Hypothalamus (tissue), 51 donors: ENCODE measurements around the gene GJB2.

Experiments used
- DNase-seq, 51 donors: peaks; one replicate each; lab custom pipeline; 2025; lab: John Stamatoyannopoulos, UW

The GJB2 gene

DNA sequence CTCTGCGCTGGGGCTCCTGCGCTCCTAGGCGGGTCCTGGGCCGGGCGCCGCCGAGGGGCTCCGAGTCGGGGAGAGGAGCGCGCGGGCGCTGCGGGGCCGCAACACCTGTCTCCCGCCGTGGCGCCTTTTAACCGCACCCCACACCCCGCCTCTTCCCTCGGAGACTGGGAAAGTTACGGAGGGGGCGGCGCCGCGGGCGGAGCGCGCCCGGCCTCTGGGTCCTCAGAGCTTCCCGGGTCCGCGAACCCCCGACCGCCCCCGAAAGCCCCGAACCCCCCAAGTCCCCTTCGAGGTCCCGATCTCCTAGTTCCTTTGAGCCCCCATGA lies at the start of gene GJB2:
Gene GJB2, minus strand, starts transcription at position 103 of the 326 bp plus-strand sequence. CDS start 3,357 bp downstream, outside the sequence.
- peak in 1 of 51 donors; percentile 2 for DNase-seq

DNA sequence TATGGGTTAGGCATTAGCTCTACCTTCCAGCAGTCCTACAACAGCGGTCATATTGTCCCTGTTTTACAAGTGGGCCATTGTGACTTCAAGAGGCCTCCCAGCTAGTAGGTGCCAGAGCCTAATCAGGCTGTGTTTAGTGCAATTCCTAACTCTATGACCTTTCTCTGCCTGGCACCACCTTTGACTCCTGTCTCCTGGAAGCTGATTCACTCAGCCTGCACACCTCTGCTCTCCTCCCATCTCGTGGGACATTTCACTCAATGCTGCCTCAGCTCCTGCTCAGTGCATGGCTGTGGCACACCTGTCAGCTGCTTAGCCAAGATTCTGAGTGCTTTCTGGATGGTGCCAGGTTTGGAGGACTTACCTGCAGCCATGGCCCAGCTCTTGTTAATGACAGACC lies 48.9 kb upstream of the GJB2 start:
- DNase-seq, result no peak

DNA sequence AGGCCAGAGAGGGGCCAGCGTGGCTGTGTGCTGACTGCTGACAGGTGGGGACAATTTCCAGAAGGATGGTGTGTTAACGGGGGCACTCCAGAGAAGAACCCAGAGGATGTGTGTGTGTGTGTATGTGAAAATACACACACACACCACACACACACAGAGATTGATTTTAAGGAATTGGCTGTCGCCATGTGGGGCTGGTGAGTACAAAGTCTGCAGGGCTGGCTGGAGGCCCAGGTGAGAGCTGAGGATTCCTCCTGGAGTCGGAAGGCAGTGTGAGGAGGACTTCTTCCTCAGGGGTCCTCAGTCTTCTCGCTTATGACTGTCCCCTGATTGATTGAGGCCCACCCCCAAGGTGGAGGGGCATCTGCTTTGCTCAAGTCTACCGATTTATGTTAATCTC lies 47.0 kb upstream of the GJB2 start:
- no peak for DNase-seq

DNA sequence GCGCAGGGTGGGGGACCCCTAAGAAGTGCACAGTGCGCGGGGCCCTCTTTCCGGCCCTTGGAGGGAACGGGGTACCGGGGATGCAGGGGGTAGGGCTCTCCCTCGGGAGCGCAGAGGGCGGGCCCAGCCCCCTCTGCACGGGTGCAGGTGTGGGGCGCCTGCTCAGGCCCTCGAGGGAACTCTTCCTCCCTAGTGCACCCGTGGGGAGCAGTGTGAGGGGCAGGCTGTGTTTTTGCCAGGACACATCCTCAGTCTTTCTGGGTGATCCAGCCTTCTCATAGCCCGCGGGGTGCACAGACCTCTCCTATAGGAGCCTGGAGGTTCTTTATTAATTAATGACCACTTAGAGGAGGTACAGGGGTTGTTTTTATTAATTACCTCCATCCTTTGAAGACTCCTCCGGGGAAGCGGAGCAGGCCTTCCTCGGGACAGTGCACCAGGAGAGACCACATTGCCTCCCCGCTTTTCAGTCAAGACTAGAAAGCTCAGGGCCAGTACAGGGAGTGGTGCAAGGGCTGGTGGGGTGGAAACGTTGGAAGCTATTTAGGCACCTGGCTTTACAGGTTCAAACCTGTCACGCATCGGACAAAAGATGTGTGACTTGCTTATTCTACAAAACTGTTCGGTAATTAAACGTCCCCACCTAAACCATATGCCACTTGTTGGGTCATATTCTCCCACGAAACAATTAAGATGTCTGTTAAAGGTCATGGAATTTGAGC lies 40.0 kb upstream of the GJB2 start:
- no peak for DNase-seq

DNA sequence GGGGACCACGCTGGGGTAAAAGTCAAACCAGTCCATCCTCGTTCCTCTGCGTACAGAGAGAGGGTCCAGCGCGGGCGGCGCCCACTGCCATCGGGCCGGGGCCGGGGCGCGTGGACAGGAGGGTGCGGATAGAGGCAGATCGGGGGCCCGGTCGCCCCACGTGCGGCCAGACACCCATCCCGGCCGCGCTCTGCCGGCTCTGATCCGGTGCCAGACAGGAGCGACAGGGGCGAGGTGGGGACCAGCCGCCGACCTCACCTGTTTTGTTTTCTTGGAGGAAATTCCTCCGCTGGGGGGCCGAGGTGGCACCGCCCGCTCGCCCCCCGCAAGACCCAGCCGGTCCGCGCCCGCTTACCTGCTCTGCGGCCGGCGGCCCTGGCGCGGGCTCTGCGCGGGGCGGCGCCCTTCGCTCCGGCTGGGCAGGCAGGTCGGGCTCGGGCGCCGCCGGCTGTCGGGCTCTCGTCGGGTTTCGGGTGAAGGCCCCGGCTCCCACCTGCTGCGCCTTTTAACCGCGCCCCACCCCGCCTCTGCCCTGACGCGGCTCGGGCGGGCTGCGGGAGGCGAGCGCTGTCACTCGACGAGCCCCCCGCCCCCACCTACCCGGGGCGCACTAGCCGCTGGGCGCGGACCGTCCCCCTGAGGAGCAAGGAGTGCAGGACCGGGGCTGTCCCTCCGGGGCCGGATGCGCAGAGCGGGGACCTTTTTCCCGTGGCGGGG lies 39.3 kb upstream of the GJB2 start, which contains the start of gene GJB6:
Gene GJB6, minus strand, starts transcription at position 481 of the 717 bp plus-strand sequence. CDS start 8,839 bp downstream, outside the sequence.
- DNase-seq, result peak in 1 of 51 donors; percentile 26

DNA sequence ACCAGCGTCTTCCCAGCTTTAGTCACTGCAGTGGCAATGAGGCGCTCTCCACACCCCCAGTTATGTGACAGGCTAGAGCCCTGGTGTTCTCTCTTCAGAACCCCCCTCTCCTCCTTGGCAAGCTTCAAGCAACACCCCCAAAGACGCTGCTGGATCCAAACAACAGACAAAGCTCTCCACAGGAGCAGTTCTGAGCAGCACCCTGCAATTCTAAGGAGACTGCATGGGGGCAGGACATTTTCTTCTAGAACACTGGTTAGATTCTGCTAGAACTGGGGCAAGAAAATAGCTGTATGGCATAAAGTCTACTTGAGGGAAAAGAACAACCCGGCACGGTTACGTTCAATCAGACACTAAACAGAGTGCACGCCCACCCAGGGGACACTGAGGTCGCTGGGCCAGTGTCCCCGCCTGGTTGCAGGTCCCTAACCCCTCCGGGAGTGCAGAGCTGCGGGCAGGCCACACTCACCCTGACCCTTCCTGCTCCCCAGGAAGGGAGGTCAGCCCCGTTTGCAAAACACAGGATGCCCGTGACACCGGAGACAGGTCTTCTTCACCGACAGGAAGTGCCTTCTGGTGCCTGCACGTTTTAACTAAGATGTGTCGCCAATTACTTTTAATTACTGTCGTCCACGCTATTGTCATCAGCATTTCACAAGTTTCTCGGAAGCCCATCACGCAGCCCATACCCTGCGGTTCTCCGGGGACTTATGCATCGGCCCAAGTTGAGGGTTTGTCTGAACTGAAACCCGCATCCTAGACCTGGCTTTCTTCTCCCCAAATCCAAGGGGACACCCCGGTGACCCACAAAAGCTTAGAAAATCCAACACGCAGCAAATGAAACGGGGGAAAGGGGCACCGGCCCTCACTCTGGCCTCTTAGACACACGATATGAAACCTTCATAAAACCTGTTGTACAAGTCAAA lies 38.4 kb upstream of the GJB2 start:
- DNase-seq, result peak in 19 of 51 donors; percentile 10 to 79 (median 43)

DNA sequence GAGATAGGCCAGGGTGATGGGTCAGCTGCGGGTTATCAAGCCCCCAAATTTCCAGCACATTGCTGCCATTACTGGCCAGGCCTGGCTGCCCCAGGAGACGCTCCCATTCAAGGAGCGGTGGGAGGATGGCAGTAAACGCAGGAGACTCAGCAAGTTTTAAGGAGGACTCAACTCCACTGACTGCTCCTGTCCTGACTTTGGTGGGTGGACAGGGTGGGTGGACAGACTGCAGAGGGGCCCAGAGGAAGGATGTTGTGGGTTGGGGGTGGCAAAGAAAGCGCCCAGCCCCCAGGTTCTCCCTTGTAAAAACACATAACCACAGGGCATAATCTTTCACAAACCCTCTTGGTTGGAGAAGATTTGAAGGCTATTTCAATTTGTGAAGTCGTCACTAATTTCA lies 35.0 kb upstream of the GJB2 start:
- no peak for DNase-seq

DNA sequence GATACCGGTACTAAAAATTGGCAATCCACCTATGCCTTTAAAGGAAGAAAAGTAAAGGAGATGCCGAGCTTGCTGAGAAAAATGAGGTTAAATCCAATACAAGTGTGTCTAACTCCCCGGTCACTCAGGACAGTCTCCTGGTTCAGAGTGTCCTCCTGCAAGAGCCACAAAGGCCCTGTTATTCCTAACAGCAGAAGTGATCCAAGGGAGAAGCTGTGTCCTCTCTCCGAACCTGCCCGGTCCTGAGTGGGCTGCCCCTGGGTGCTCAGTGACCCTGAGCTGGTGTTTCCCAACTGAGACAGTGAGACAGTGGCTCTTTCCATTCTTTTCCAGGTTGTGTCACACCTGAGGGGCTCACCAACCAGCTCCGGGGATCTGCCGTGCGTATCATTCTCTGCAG lies 34.5 kb upstream of the GJB2 start:
- DNase-seq, result no peak

DNA sequence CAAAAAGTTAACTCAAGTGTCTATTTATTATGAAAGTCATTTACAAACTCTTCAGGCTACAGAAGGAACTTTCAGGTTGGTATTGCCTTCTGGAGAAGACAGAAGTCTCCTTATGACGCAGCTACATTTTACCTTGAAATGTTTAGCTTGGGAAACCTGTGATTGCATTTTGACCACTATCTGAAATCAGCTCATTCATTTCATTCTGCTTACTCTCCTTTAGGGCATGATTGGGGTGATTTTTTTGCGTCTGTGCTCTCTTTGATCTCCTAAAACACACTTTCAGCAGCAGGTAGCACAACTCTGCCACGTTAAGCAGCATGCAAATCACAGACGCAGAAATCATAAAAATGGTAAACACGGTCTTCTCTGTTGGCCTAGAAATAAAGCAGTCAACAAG lies 29.8 kb upstream of the GJB2 start:
- no peak for DNase-seq

DNA sequence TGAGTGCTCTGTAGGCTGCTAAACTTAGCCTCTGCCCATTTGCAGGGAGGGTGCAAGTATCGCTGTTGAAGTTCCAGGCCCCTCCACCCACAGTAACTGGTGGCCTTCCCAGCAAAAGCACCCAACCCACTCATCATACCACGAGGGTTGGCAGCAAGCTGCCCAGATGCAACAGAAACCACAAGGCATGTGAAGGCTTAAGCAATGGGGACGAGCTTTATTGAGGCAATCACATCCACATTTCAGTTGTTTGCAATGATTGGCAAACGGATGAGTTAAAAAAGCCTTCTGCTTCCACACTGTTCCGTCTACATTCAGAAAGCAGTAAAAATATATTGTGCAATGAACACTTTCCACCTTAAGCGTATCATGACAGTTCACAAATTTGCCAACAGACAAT lies 29.0 kb upstream of the GJB2 start:
- no peak for DNase-seq

DNA sequence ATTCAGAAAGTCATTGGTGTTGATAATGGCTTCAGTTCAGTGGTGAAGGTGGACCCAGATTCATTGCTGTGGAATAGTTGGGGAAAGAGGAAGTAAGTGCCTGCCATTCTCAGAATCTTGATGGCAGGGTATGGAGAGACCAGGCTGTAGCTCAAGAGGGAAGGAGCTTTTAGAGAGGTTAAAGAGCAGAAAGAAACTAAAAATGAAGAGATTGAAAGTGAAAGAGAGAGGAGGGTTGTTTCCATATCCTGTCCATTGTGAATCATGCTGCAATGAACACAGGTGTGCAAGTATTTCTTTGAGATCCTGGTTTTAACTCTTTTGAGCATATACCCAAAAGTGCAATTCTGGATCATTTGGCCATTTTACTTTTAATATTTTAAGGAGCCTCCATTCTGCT lies 26.8 kb upstream of the GJB2 start:
- no peak for DNase-seq

DNA sequence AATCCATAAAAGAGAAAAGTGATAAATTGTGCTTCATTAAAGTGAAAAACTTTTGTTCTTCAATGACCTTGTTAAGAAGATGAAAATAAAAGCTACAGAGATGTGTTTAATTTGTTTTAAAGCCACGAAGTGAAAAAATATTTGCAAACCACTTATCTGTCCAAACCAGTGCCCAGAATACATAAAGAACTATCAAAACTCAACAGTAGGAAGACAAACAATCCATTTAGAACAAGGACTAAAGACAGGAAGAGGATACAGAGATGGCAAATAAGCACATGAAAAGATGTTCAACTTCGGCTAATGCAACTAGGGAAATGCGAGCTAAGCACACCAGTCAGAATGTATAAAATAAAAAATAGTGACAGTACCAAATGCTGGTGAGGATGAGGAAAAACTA lies 24.4 kb upstream of the GJB2 start:
- DNase-seq, result no peak

DNA sequence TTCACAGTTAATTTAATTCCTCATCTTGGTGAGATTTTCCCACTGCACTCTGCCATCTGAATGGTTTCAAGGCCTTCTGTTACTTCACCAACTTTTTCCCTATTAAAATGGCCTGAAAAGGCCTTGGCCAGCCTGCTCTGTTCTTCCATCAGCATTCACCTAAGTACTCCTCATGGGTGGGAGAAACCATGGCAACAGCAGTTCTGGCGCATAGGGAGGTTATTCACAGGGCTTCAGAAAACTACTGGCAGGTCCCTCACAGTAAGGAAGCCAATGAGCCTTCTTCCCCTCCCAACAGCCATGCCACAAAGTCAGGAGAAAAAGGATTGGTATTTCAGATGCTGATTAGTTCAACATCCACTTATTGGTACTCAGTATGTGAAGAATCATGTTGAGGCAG lies 17.2 kb upstream of the GJB2 start:
- peak in 23 of 51 donors; percentile 11 to 78 (median 48) for DNase-seq

DNA sequence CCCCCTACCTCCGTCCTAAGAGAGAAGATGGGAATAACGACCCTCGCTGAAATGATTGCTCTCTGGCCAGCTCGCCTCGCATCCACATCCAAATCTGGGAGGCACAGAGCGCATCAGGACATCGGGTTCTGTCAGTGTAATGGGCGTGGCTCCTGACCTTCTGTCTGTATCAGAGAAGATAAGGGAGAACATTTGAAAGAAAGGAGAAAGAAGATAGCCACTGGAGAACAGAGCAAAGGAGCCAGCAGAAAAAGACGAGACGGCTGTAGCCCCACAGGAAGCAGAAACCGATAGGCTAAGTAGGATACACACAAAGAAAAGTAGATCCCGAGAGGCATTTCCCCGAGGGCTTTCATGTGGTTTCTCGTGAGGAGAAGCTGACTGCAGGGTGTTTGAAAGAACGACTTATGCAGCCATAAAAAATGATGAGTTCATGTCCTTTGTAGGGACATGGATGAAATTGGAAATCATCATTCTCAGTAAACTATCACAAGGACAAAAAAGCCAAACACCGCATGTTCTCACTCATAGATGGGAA lies 14.0 kb upstream of the GJB2 start:
- DNase-seq, result no peak

DNA sequence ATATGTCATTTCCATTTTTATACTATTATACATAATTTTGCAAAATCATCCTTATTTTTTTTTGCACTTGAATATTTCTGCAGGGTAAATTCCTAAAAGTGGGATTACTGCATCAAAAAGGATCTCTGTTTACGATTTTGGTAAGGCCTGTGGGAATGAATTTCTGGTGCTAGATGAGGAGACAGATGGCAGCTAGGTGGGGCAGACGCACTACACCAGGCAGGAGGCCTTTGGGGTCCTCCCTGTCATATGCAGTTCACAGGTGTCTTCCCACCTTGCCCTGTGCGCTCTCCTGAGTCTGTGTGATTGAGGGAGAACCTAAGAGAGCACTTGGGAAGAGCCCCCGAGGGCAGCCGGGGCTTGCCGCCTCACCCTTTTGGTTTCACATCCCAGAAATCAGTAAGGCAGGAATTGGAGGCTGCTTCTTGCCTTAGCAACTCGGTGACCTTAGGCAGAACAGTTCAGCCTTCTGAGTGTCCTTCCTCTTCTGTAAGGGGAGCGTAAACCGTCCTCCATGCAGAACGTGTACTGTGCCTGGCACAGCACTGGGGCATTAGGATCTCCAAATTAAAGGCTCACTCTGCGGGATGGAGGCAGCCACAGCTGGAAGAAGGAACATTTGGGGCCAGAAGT lies 13.4 kb upstream of the GJB2 start:
- DNase-seq, result no peak

DNA sequence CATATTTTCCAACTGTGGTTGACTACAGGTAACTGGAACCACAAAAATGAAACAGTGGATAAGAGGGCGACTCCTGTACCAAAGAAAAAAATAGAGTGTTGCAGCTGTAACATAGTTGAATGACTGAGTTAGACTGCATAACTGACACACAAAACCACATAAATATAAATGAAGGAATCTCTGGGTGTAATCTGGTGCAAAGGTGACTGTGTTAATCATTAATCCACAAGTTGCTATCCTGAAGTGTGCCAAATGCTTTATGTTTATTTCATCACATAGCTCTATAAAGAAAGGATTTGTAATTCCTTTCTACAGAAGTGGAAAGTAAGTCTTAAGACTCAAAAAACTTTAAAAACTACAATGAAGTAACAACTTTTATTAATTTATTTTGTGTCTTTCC lies 6.0 kb upstream of the GJB2 start:
- no peak for DNase-seq

DNA sequence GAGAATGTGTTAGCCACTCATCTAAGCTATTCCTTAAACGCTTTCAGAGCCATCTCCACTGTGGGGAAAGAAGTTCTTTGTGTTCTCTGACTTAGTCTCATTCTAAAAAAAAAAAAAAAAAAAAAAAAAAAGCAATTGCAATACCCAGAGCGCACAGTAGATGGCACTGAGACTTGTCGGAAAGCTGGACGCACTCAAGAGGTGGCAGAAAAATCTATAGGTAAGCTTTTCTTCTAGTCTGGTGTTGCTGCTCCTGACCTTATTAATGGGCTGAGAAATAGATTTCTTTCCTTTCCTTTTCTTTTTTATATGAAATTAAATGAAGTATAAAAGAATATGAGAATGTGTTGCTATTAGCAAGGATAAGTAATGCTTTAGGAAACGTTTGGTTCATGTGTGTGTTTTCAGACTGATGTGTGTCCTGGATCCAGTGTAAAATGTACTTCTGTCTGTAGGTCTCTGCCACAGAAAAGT lies 4.7 kb upstream of the GJB2 start:
- DNase-seq, result peak in 3 of 51 donors; percentile 12 to 51 (median 16)

DNA sequence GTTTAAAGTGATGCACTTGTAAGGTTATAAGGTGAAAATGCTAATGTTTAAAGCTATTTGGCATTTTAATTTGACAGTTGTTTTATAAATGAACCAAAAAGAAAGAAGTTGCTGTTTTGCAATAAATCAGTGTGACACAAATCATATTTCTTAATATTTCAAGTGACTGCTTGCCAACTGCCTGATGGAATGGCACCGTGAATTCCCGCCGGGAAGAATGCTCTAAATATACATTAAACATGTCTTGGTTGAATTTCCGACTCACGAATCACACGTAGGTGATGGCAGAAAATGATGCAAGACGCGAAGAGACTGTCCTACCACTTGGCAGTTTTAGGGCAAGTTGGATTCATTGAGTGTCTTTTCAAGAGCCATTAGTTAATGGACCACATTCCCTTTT lies 3.1 kb upstream of the GJB2 start:
- DNase-seq, result no peak

DNA sequence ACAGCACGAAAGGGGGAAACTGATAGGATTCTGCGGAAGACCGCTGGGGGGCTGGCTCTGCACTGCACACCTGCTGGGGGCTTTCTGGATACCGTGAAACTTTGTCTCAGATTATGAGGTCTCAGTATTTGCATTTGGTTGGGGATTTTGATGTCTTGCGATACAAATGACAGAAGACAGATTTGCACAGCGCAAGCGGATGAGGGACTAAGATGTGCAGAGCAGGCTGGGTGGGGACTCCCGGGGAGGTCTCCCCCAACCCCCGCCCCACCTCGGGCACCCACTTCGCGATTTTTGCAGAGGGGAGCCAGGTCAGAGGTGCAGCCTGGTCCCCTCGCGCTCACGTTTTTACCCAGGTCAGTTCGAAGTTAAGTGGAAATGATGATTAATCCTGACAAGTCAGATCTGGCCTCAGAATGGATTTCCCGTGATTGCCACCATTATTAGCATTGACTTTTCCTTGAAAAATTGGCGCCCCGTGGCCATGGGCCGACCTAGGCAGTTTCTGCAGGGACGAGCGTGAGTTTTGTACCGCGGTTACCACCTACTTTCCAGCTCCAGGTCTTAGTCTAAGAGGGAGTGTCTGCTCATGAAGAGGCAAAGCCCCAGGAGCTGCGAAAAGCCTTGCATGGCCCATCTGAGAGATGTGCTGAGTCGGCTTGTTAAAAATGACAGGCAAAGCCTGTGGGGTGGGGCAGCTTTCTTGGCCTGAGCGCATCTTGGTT lies 1.3 kb upstream of the GJB2 start:
- DNase-seq, result no peak
